AG04450 (cell line): ENCODE data around the gene CDH19. TPM values are rescaled to one million over a fixed set of nuclear protein-coding genes. Genes with fewer than 3 reads are reported as not detected.

Experiments used
- CTCF ChIA-PET: fragments of 300-600, 350-600 bp; formaldehyde crosslinking; extraction: SDS; loops from one replicate; lab custom pipeline; 2022; ENCODE audit warnings: antibody characterized with exemption, inconsistent platforms; lab: Charles Lee
- POLR2A ChIA-PET: fragments of 350-600 bp; formaldehyde crosslinking; extraction: SDS; loops from one replicate; lab custom pipeline; 2021; ENCODE audit warnings: antibody characterized with exemption, inconsistent platforms; lab: Yijun Ruan, JAX
- DNase-seq: peaks from one replicate; pipeline ENCODE4 v3.0.0-alpha.2; 2011; ENCODE audit warnings: low read depth, low spot score
- H3K27ac ChIP-seq: one replicate; pipeline ENCODE4 v1.5.1; 2012; ENCODE audit warnings: low read depth, low read length, control low read depth
- H3K27me3 ChIP-seq: one replicate; pipeline ENCODE4 v1.6.0; 2012; ENCODE audit warnings: low read length; ENCODE audit not compliant: control insufficient read depth, insufficient read depth
- H3K4me3 ChIP-seq: 2 replicates; pipeline ENCODE4 v1.5.1; 2011; ENCODE audit warnings: mild to moderate bottlenecking, low read depth, low read length, control low read depth
- H3K9me3 ChIP-seq: 2 replicates; pipeline ENCODE4 v1.5.1; 2012; ENCODE audit warnings: low read length; ENCODE audit not compliant: control insufficient read depth, insufficient read depth
- polyA plus RNA-seq: library from polyadenylated mRNA; depleted of rRNA; stranded (reverse); fragments of >200 nt; gene quantifications from 2 replicates; pipeline ENCODE4 v1.2.3, GENCODE V29; 2011
- TF ChIP-seq, protein P1 (sequence below): IDR thresholded peaks from 2 replicates; pipeline ENCODE4 v1.5.1; 2011; ENCODE audit warnings: low read depth, low read length, control low read depth, inconsistent platforms

Gene CDH19
- polyA plus RNA-seq, 1 experiment = not detected

- POLR2A ChIA-PET = no interaction called here
- no peak overlapping the region for H3K27ac ChIP-seq
- H3K9me3 ChIP-seq = no peaks in the 10 kb centered on the region; the same call in none of the 2 replicates
- H3K27me3 ChIP-seq = no peaks in the 10 kb centered on the region
- TF ChIP-seq, protein P1, sequence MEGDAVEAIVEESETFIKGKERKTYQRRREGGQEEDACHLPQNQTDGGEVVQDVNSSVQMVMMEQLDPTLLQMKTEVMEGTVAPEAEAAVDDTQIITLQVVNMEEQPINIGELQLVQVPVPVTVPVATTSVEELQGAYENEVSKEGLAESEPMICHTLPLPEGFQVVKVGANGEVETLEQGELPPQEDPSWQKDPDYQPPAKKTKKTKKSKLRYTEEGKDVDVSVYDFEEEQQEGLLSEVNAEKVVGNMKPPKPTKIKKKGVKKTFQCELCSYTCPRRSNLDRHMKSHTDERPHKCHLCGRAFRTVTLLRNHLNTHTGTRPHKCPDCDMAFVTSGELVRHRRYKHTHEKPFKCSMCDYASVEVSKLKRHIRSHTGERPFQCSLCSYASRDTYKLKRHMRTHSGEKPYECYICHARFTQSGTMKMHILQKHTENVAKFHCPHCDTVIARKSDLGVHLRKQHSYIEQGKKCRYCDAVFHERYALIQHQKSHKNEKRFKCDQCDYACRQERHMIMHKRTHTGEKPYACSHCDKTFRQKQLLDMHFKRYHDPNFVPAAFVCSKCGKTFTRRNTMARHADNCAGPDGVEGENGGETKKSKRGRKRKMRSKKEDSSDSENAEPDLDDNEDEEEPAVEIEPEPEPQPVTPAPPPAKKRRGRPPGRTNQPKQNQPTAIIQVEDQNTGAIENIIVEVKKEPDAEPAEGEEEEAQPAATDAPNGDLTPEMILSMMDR = no peak
- H3K4me3 ChIP-seq = no peak overlapping the region
- DNase-seq = no peak
- CTCF ChIA-PET = no interaction called here
These were observed 19.9 kb upstream of the CDH19 start for GRCh38 chr18:66623821-66624220.

DNA sequence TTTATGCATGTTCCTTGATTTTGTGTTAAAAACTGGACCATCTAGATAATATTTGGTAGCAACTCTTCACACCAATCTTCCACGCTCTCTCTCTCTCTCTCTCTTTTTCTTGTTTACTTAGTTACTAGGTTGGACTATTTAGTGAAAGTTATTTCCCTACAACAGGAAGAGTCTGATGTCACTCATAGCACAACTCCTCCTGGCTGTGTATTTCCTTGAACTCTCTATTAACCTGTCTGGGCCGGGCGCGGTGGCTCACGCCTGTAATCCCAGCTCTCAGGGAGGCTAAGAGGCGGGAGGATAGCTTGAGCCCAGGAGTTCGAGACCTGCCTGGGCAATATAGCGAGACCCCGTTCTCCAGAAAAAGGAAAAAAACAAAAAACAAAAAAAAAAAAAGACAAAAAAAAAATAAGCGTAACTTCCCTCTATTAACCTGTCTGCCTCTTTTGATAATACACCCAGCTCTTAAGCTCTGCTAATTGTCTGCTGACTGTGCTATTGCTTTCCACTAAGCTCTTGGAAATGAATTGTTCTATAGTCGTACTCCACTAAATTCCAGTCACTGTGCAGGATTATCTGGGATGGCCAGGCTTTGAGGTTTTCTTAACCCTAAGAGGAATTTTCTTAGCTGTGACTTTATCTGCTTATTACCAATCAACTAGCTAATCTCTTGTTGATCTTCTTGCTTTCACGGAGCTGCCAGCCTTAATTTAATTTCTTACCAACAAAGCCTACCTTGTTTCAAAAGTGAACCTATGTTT, 18.1 kb upstream of the CDH19 start:
- TF ChIP-seq, protein P1 = no peak
- ChIA-PET POLR2A (no interaction called here), CTCF (interaction anchor here (0.7 kb wide), 1 partner anchor 106 kb away, joined by 3 read pairs; no protein-coding TSS in a partner anchor)
- Histone ChIP-seq H3K27ac (no peak overlapping the region), H3K4me3 (no peak overlapping the region), H3K27me3 (no peaks in the 10 kb centered on the region), H3K9me3 (no peaks in the 10 kb centered on the region; the same call in none of the 2 replicates)
- no peak for DNase-seq

DNA sequence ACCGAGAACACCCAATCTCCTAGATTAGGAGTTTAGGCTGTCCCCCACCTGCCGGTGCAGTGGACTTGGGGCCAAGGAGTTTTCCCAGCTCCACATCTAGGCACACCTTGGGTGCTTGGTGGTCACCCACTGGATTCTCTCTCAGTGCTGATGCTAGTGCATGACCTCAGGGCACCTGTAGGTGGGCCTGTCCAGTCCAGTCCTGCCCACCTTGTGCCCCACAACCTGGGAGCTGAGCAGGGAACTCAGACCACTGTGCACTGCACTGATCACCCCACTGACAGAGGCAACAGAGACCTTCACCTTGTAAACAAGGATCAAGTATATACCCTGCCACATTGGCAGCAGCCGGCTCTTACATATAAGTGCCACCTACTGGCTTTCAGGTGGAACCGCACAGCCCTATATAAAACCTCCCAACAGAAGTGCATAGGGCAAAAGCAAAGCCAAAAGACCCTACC, 12.7 kb upstream of the CDH19 start:
- Histone ChIP-seq H3K9me3 (peaks cover 13% of the 10 kb centered on the region), H3K4me3 (no peak overlapping the region), H3K27ac (no peak overlapping the region), H3K27me3 (no peaks in the 10 kb centered on the region)
- TF ChIP-seq, protein P1 = no peak
- DNase-seq = no peak
- ChIA-PET CTCF (no interaction called here), POLR2A (no interaction called here)

GRCh38 chr18:66615176-66615575, 11.3 kb upstream of the CDH19 start:
- Histone ChIP-seq H3K4me3 (no peak overlapping the region), H3K9me3 (peaks cover 13% of the 10 kb centered on the region), H3K27ac (no peak overlapping the region), H3K27me3 (no peaks in the 10 kb centered on the region)
- ChIA-PET POLR2A (no interaction called here), CTCF (no interaction called here)
- TF ChIP-seq, protein P1 = no peak
- no peak for DNase-seq

DNA sequence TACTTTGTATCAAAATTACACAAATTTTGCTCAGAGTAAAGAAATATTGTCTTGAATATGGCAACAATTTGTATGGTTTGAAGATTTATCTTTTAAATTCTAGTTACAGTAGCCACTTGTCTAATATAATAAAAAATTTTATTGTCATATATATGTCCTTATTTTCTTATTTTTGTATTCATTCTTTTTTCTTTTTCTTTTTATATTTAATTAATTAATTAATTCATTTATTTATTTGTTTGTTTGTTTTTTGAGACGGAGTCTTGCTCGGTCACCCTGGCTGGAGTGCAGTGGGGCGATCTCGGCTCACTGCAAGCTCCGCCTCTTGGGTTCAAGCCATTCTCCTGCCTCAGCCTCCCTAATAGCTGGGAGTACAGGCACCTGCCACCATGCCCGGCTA, 3.7 kb upstream of the CDH19 start:
- Histone ChIP-seq H3K27me3 (no peaks in the 10 kb centered on the region), H3K27ac (no peak overlapping the region), H3K4me3 (no peak overlapping the region), H3K9me3 (peaks cover 2% of the 10 kb centered on the region; the same call in 1 of the 2 replicates)
- CTCF ChIA-PET = no interaction called here
- TF ChIP-seq, protein P1 = no peak
- POLR2A ChIA-PET = no interaction called here
- no peak for DNase-seq
